HepG2 (cell line): Measurements from ENCODE around the gene SLC12A3. TPM values are rescaled to one million over a fixed set of nuclear protein-coding genes. Genes with fewer than 3 reads are reported as not detected.

ENCODE experiments used
- BHLHE40 ChIP-seq: IDR thresholded peaks from 2 replicates; pipeline ENCODE4 v1.6.1; 2011; ENCODE audit warnings: low read length, improper control_type of control experiment
- EP300 ChIP-seq, 3 experiments: sonication (generic) in 1 of 3; formaldehyde crosslinking in 1 of 3; IDR thresholded peaks; 2 replicates each; pipeline versions ENCODE4 v1.5.1 to v1.6.1; 2011 to 2020; ENCODE audit warnings: low read depth in 2 of 3, low read length in 2 of 3, borderline replicate concordance in 1 of 3, improper control_type of control experiment in 1 of 3, mild to moderate bottlenecking in 1 of 3, missing genetic modification reagents in 1 of 3, moderate library complexity in 1 of 3
- FOXJ3 ChIP-seq: sonication (generic); formaldehyde crosslinking; IDR thresholded peaks from 2 replicates; pipeline ENCODE4 v1.4.0; 2020; ENCODE audit warnings: missing genetic modification reagents, mild to moderate bottlenecking, borderline replicate concordance
- IKZF4 ChIP-seq: sonication (generic); formaldehyde crosslinking; IDR thresholded peaks from 2 replicates; pipeline ENCODE4 v1.5.1; 2020; ENCODE audit warnings: borderline replicate concordance, mild to moderate bottlenecking, low read depth, missing genetic modification reagents; ENCODE audit errors: not compliant biosample characterization
- JUN ChIP-seq: sonication (generic); formaldehyde crosslinking; IDR thresholded peaks from 2 replicates; pipeline ENCODE4 v1.4.0; 2020; ENCODE audit warnings: mild to moderate bottlenecking, missing genetic modification reagents
- KLF16 ChIP-seq, 2 experiments: sonication (generic) in 1 of 2; formaldehyde crosslinking in 1 of 2; IDR thresholded peaks; 2 replicates each; pipeline versions ENCODE4 v1.6.1 to v1.8.0; 2016 to 2023; ENCODE audit warnings: missing genetic modification reagents in 2 of 2, missing compliant biosample characterization in 1 of 2
- LCORL ChIP-seq, 2 experiments: fragments of 450-650 bp in 1 of 2; sonication (generic) in 1 of 2; formaldehyde crosslinking in 1 of 2; IDR thresholded peaks; 2 replicates each; pipeline versions ENCODE4 v1.5.0 to v1.6.1; 2017 to 2020; ENCODE audit warnings: antibody characterized with exemption in 1 of 2, missing genetic modification reagents in 1 of 2
- NR2F6 ChIP-seq, 2 experiments: IDR thresholded peaks; 2 replicates each; pipeline ENCODE4 v1.6.1; 2016; ENCODE audit warnings: antibody characterized with exemption in 1 of 2, mild to moderate bottlenecking in 1 of 2
- POLR2AphosphoS5 ChIP-seq: IDR thresholded peaks from 2 replicates; pipeline ENCODE4 v1.6.1; 2012; ENCODE audit warnings: low read depth, low read length
- SOX5 ChIP-seq: IDR thresholded peaks from 2 replicates; pipeline ENCODE4 v1.6.1; 2016; ENCODE audit warnings: borderline replicate concordance
- SP2 ChIP-seq: sonication (generic); formaldehyde crosslinking; IDR thresholded peaks from 2 replicates; pipeline ENCODE4 v1.5.1; 2020; ENCODE audit warnings: mild to moderate bottlenecking, missing genetic modification reagents
- STAG1 ChIP-seq: sonication (generic); formaldehyde crosslinking; IDR thresholded peaks from 2 replicates; pipeline ENCODE4 v1.4.0; 2020; ENCODE audit warnings: missing genetic modification reagents
- TCF12 ChIP-seq, 2 experiments: fragments of 450-650 bp in 1 of 2; sonication (generic) in 1 of 2; formaldehyde crosslinking in 1 of 2; IDR thresholded peaks; 2 replicates each; pipeline versions ENCODE4 v1.6.1 to v1.8.0; 2017 to 2022; ENCODE audit warnings: antibody characterized with exemption in 1 of 2, mild to moderate bottlenecking in 1 of 2, missing genetic modification reagents in 1 of 2, moderate library complexity in 1 of 2
- TOPORS ChIP-seq: sonication (generic); formaldehyde crosslinking; IDR thresholded peaks from 2 replicates; pipeline ENCODE4 v1.8.0; 2023; ENCODE audit warnings: mild to moderate bottlenecking, missing genetic modification reagents
- ZBTB25 ChIP-seq: IDR thresholded peaks from 2 replicates; pipeline ENCODE4 v1.6.1; 2018; ENCODE audit warnings: missing genetic modification reagents
- ZNF605 ChIP-seq: sonication (generic); formaldehyde crosslinking; IDR thresholded peaks from 2 replicates; pipeline ENCODE4 v1.8.0; 2022; ENCODE audit warnings: mild to moderate bottlenecking, missing genetic modification reagents
- ZNF780A ChIP-seq: sonication (generic); formaldehyde crosslinking; IDR thresholded peaks from 2 replicates; pipeline ENCODE4 v1.8.0; 2022; ENCODE audit warnings: mild to moderate bottlenecking, missing genetic modification reagents, moderate library complexity
- ZNF800 ChIP-seq: sonication (generic); formaldehyde crosslinking; IDR thresholded peaks from 2 replicates; pipeline ENCODE4 v1.4.0; 2020; ENCODE audit warnings: missing genetic modification reagents
- polyA plus RNA-seq, 8 experiments: library from polyadenylated mRNA; depleted of rRNA in 3 of 8; stranded (reverse) in 7 of 8; unstranded in 1 of 8; fragments of >200 nt; fragmentation: Illumina TruSeq in 4 of 8; extraction: Trizol in 4 of 8; gene quantifications; 2 replicates each; pipeline versions ENCODE4 v1.2.1 to v1.2.3, GENCODE V29; 2011 to 2016; ENCODE audit warnings: low read depth in 4 of 8, missing spikeins in 1 of 8, mixed read lengths in 1 of 8; ENCODE audit not compliant: insufficient read depth in 1 of 8
- total RNA-seq, 5 experiments: library from RNA; depleted of rRNA; stranded (reverse); fragments of >200 nt; fragmentation: Illumina TruSeq; extraction: Trizol; gene quantifications; 2 replicates each; pipeline ENCODE4 v1.2.3, GENCODE V29; 2016; ENCODE audit warnings: low read depth in 1 of 5
- TF ChIP-seq, protein P1 (sequence below): sonication (generic); formaldehyde crosslinking; IDR thresholded peaks from 2 replicates; pipeline ENCODE4 v1.8.0; 2022; ENCODE audit warnings: mild to moderate bottlenecking, missing genetic modification reagents
- TF ChIP-seq, protein P2 (sequence below): sonication (generic); formaldehyde crosslinking; IDR thresholded peaks from 2 replicates; pipeline ENCODE4 v1.4.0; 2020; ENCODE audit warnings: missing genetic modification reagents
- TF ChIP-seq, protein P3 (sequence below): IDR thresholded peaks from 2 replicates; pipeline ENCODE4 v1.6.1; 2016; ENCODE audit warnings: missing genetic modification reagents, missing compliant biosample characterization

Gene SLC12A3
- total and polyA plus RNA-seq, 2 of the 13 experiments (the other 11 are each of a cell fraction or from before 2014, with no cell fraction given), result 6.2 TPM; not detected in 1

- TF ChIP-seq, protein P1, sequence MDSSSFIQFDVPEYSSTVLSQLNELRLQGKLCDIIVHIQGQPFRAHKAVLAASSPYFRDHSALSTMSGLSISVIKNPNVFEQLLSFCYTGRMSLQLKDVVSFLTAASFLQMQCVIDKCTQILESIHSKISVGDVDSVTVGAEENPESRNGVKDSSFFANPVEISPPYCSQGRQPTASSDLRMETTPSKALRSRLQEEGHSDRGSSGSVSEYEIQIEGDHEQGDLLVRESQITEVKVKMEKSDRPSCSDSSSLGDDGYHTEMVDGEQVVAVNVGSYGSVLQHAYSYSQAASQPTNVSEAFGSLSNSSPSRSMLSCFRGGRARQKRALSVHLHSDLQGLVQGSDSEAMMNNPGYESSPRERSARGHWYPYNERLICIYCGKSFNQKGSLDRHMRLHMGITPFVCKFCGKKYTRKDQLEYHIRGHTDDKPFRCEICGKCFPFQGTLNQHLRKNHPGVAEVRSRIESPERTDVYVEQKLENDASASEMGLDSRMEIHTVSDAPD (CRISPR knock-in tag), result no peak
- TF ChIP-seq TOPORS (CRISPR knock-in tag) (no peak), ZNF800 (peak; percentile 39; the same call in 1 of the 2 replicates), JUN (CRISPR knock-in tag) (peak; percentile 64; the same call in 1 of the 2 replicates), SOX5 (CRISPR knock-in tag) (peak; percentile 78; the same call in 1 of the 2 replicates), ZBTB25 (CRISPR knock-in tag) (no peak), ZNF605 (peak; percentile 48; the same call in 1 of the 2 replicates), EP300 (IDR thresholded peaks at IDR 0.05; ENCODE audit: low read depth in 2 of 2, low read length in 2 of 2) (peak; percentile 83 to 86), EP300 (CRISPR knock-in tag; IDR thresholded peaks at IDR 0.05; ENCODE audit: borderline replicate concordance) (no peak; the same call in 1 of the 2 replicates), BHLHE40 (no peak; the same call in 1 of the 2 replicates), ZNF780A (CRISPR knock-in tag) (no peak), IKZF4 (CRISPR knock-in tag) (no peak), LCORL (IDR thresholded peaks at IDR 0.05) (0 out of 2 replicates have a peak, but pooled peaks have one; percentile 52), LCORL (CRISPR knock-in tag; IDR thresholded peaks at IDR 0.05) (peak; percentile 78), POLR2AphosphoS5 (no peak), STAG1 (CRISPR knock-in tag) (peak; percentile 86), TCF12 (IDR thresholded peaks at IDR 0.05) (no peak), TCF12 (CRISPR knock-in tag; IDR thresholded peaks at IDR 0.05) (peak; percentile 56; the same call in 1 of the 2 replicates), KLF16 (CRISPR knock-in tag; IDR thresholded peaks at IDR 0.05) (peak in 1 of 2 experiments; percentile 60; a peak in 2 of 4 replicates), NR2F6 (IDR thresholded peaks at IDR 0.05) (peak; percentile 100), NR2F6 (CRISPR knock-in tag; IDR thresholded peaks at IDR 0.05) (peak; percentile 100), FOXJ3 (CRISPR knock-in tag) (0 out of 2 replicates have a peak, but pooled peaks have one; percentile 68), SP2 (no peak)
- TF ChIP-seq, protein P2, sequence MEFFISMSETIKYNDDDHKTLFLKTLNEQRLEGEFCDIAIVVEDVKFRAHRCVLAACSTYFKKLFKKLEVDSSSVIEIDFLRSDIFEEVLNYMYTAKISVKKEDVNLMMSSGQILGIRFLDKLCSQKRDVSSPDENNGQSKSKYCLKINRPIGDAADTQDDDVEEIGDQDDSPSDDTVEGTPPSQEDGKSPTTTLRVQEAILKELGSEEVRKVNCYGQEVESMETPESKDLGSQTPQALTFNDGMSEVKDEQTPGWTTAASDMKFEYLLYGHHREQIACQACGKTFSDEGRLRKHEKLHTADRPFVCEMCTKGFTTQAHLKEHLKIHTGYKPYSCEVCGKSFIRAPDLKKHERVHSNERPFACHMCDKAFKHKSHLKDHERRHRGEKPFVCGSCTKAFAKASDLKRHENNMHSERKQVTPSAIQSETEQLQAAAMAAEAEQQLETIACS, result peak; percentile 50; the same call in 1 of the 2 replicates
- TF ChIP-seq, protein P3, sequence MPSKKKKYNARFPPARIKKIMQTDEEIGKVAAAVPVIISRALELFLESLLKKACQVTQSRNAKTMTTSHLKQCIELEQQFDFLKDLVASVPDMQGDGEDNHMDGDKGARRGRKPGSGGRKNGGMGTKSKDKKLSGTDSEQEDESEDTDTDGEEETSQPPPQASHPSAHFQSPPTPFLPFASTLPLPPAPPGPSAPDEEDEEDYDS (CRISPR knock-in tag), result no peak
Observed at GRCh38 chr16:56964243-56965148, 99.5 kb downstream of the SLC12A3 start (continued).
